Measurements from ENCODE around the gene LRRC27. TPM values are rescaled to one million over a fixed set of nuclear protein-coding genes. Genes with fewer than 3 reads are reported as not detected.
A peak's percentile ranks its signal among the peaks of the same experiment; 100 is the strongest.
"Not testable (repeated sequence)": the region's sequence is repeated elsewhere in the genome, so short reads cannot be mapped to it uniquely, and the experiment has no call there.

LRRC27 gene
- total RNA-seq, 2 experiments from 2014 or later = 2.5 to 2.8 TPM

DNA sequence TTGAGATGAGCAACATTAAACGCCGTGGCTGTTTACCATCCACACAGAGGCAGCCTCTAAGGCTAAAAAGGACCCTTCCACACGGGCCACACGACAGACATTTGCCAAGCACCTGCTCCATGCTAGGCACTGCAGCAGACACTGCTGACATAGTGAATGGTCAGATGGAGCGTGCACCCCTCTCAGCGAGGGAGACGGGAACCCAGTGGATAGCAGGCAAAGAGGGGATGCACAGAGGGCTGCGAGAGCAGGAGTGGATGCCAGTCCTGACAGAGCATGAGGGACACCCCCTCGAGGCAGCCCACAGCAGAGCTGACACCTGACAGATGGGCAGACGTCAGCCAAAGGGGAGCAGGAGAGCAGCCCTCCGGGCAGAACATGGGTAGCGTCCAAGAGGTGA, 18.7 kb upstream of the LRRC27 start:
- no peak for DNase-seq
- Mint-ChIP-seq H3K4me3 (no peak overlapping the region), H3K27me3 (peaks cover 3% of the 10 kb centered on the region), H3K9me3 (no peaks in the 10 kb centered on the region), H3K27ac (no peak overlapping the region), H3K36me3 (no peaks in the 10 kb centered on the region), H3K4me1 (ENCODE audit: low read depth) (peaks cover 8% of the 10 kb centered on the region)
- intact Hi-C loops (cut with micrococcal nuclease) = no loop called here
- ChIA-PET POLR2A (no interaction called here), CTCF (no interaction called here)

DNA sequence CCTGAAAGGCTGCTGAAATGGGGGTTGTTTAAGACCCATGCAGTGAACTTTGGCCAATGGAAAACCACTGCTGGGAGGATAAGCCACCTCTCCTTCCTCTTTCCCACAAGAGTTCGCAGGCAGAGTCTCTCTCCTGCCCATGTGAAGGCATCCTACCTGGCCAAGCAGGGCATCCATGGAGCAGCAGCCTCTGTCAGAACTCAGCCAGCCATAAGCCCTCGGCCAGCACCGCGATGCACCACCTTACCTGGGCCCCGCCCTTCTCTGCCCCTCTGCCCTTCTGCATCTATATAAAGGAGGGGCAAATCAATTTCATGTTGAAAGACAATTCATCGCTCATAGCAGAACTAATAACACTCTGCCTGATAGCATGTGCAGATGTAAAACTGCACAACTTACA, 18.1 kb upstream of the LRRC27 start:
- H3K27me3 Mint-ChIP-seq = peaks cover 3% of the 10 kb centered on the region
- DNase-seq = no peak
- ChIA-PET CTCF (no interaction called here), POLR2A (no interaction called here)
- H3K4me1 Mint-ChIP-seq (ENCODE audit: low read depth) = peaks cover 8% of the 10 kb centered on the region
- intact Hi-C loops (cut with micrococcal nuclease) = no loop called here
- no peak overlapping the region for H3K27ac Mint-ChIP-seq
- no peaks in the 10 kb centered on the region for H3K9me3 Mint-ChIP-seq
- H3K36me3 Mint-ChIP-seq = no peaks in the 10 kb centered on the region
- H3K4me3 Mint-ChIP-seq = no peak overlapping the region

DNA sequence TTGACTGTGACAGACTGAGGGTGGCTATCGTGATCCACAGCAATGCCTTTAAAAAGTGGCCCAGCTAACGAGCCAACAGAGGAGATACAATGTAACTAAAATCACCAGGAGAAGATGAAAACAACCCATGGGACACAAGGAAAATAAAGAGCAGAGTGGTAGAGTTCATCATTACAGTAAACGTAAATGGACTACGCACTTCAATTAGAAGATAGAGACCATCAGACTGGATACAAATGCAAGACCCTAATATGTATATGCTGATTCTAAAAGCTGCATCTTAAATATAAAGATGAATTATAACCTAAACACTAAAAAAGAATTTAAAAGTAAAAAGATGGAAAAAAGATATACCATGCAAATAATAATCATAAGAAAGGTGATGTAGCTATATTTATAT, 17.7 kb upstream of the LRRC27 start:
- POLR2A ChIA-PET = no interaction called here
- CTCF ChIA-PET = no interaction called here
- Mint-ChIP-seq H3K27me3 (peaks cover 3% of the 10 kb centered on the region), H3K36me3 (no peaks in the 10 kb centered on the region), H3K27ac (no peak overlapping the region), H3K4me1 (ENCODE audit: low read depth) (peaks cover 9% of the 10 kb centered on the region), H3K9me3 (no peaks in the 10 kb centered on the region), H3K4me3 (no peak overlapping the region)
- intact Hi-C loops (cut with micrococcal nuclease) = no loop called here
- no peak for DNase-seq

DNA sequence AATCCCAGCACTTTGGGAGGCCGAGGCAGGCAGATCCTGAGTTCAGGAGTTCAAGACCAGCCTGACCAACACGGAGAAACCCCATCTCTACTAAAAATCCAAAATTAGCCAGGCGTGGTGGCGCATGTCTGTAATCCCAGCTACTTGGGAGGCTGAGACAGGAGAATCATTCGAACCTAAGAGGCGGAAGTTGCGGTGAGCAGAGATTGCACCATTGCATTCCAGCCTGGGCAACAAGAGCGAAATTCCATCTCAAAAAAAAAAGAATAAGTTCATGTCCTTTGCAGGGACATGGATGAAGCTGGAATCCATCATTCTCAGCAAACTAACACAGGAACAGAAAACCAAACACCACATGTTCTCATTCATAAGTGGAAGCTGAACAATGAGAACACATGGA, 17.1 kb upstream of the LRRC27 start:
- CTCF ChIA-PET; H3K9me3 Mint-ChIP-seq; H3K36me3 Mint-ChIP-seq; DNase-seq; H3K4me3 Mint-ChIP-seq; H3K27me3 Mint-ChIP-seq; intact Hi-C loops (cut with micrococcal nuclease); H3K27ac Mint-ChIP-seq: not testable (repeated sequence)
- POLR2A ChIA-PET = interaction anchor here (0.8 kb wide), 1 partner anchor 15 kb away, joined by 3 read pairs; no protein-coding TSS in a partner anchor
- peaks cover 14% of the 10 kb centered on the region for H3K4me1 Mint-ChIP-seq (ENCODE audit: low read depth)

DNA sequence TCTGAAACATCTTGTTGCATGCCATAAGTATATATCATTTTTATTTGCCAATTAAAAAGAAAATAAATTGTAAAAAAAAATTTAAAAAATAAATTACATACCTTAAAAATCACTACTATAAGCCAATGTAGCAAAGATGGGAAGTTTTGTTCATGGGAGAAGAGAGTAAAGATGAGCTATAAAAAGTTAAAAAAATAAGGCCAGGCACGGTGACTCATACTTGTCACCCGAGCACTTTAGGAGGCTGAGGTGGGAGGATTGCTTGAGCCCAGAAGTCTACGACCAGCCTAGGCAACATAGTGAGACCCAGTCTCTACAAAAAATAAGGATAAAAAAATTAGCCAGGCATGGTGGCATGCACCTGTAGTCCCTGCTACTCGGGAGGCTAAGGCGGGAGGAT, 15.9 kb upstream of the LRRC27 start:
- no peak for DNase-seq
- Mint-ChIP-seq H3K27ac (no peak overlapping the region), H3K4me3 (no peak overlapping the region), H3K36me3 (no peaks in the 10 kb centered on the region), H3K9me3 (no peaks in the 10 kb centered on the region), H3K4me1 (ENCODE audit: low read depth) (peaks cover 18% of the 10 kb centered on the region), H3K27me3 (no peaks in the 10 kb centered on the region)
- intact Hi-C loops (cut with micrococcal nuclease) = no loop called here
- ChIA-PET CTCF (no interaction called here), POLR2A (no interaction called here)

DNA sequence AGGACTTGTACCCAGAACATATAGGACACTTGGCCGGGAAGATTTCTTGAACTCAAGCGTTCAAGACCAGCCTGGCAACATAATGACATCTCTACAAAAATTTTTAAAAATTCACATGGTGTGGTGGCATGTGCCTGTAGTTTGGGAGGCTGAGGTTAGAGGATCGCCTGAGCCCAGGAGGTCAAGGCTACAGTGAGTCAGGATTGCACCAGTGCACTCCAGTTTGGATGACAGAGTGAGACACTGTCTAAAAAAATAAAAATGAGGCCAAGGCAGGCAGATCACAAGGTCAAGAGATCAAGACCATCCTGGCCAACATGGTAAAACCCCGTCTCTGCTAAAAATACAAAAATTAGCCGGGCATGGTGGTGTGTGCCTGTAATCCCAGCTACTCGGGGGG, 14.5 kb upstream of the LRRC27 start:
- H3K36me3 Mint-ChIP-seq; POLR2A ChIA-PET; H3K27me3 Mint-ChIP-seq; H3K4me3 Mint-ChIP-seq; intact Hi-C loops (cut with micrococcal nuclease); DNase-seq; H3K9me3 Mint-ChIP-seq; CTCF ChIA-PET; H3K27ac Mint-ChIP-seq: not testable (repeated sequence)
- H3K4me1 Mint-ChIP-seq (ENCODE audit: low read depth) = peaks cover 17% of the 10 kb centered on the region

DNA sequence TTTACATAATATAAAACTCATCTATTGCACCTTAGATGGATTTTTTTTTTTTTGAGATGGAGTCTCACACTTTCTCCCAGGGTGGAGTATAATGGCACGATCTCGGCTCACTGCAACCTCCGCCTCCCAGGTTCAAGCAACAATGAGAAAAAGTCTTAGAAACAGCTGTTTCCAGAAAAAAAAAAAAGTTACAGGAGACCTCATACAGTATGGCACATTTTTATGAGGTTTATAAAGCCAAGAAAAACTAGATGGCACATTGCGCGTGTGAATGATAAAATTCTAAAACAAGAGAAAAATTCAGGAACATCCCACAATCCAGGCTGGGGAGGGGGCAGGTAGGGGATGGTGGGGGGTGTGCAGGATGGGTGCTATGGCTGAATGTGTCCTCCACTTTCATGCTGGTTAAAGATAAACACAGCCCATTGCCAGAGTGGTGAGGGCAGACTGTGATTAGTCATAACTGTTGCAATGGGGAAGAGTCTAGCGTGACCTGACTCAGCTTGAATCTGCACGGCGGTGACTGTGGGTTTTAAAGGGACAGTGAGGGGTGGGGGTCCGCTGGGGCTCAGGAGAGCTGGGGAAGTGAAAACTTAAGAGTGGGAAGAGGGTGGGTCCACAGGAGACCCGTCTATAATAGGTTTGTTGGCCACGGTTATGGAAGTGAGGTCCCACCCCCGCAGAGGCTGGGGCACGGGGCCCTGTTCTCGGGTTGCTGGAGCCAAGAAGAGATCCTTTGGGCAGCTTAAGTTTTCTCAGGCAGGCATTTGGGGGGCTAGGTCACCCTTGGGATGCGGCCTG, 11.9 kb upstream of the LRRC27 start:
- ChIA-PET POLR2A (no interaction called here), CTCF (no interaction called here)
- peaks cover 22% of the 10 kb centered on the region for H3K4me1 Mint-ChIP-seq (ENCODE audit: low read depth)
- no peaks in the 10 kb centered on the region for H3K9me3 Mint-ChIP-seq
- H3K36me3 Mint-ChIP-seq = peaks cover 6% of the 10 kb centered on the region
- peak overlapping the region; percentile 18 for H3K27ac Mint-ChIP-seq
- H3K4me3 Mint-ChIP-seq = peak overlapping the region; percentile 1
- DNase-seq = peak; percentile 79
- no peaks in the 10 kb centered on the region for H3K27me3 Mint-ChIP-seq
- intact Hi-C loops (cut with micrococcal nuclease) = loop anchor here (1.0 to 5.0 kb wide), 2 partner anchors 12 to 338 kb away; partner anchors contain the start of gene BNIP3

DNA sequence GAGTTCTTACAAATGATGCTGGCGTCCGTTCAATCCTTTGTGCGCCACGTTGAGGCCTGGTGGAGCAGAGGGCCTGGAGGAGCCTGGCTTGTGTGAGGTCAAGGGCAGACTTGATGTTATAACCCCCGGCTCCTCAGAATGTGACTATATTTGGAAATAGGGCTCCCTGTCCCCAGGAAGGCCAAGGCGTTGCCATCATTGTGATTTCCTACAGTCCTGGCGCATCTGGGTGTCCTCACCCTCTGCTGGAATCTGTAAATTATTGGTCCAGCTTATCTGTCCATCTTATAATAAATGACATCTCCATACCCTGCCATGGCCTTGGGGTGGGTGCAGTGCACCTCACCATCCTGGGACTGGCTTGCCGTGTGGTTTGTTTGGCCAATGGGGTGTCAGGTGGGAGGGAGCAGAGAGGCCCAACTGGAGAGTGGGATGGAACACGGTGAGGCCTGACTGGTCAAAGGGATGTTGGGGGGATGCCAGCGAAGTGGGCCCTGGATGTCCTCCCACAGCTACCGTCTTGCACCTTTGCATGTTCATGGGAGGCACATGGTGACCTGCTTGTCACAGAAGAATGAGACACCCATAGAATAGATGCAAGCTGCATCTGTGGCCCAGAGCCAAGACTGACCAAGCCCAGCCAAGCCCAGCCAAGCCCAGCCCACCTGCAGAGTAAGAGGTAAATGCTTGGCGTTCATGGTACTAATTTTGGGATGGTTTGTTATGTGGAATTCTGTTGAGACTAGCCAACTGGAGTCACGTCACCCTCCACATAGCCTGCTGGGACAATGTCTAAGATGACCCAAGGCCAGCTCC, 11.1 kb upstream of the LRRC27 start:
- ChIA-PET POLR2A (no interaction called here), CTCF (no interaction called here)
- Mint-ChIP-seq H3K27me3 (no peaks in the 10 kb centered on the region), H3K4me1 (ENCODE audit: low read depth) (peaks cover 24% of the 10 kb centered on the region), H3K4me3 (no peak overlapping the region), H3K36me3 (peaks cover 6% of the 10 kb centered on the region), H3K9me3 (no peaks in the 10 kb centered on the region), H3K27ac (no peak overlapping the region)
- intact Hi-C loops (cut with micrococcal nuclease) = loop anchor here (1.0 to 5.0 kb wide), 2 partner anchors 13 to 339 kb away; partner anchors contain the start of gene BNIP3
- no peak for DNase-seq

DNA sequence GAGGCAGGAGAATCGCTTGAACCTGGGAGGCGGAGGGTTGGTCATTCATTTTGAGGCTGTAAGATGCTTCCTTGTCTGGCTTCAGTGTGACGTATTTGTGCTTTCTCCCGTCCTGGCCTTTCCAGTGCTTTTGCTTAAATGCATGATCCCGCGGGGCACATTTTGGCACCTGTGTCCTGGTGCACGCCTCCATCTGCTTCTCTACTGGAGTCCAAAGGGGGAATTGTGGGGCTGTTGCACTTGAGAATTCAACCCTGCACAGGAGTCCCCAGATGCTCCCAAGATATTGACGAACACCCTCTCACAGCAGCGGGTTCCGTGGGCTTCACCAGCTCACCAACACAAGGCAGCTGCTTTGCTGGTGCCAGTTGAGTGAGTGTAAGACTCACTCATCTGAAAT, 10.3 kb upstream of the LRRC27 start:
- Mint-ChIP-seq H3K27me3 (no peaks in the 10 kb centered on the region), H3K27ac (no peak overlapping the region), H3K36me3 (peaks cover 9% of the 10 kb centered on the region), H3K4me1 (ENCODE audit: low read depth) (peaks cover 31% of the 10 kb centered on the region), H3K4me3 (no peak overlapping the region), H3K9me3 (no peaks in the 10 kb centered on the region)
- intact Hi-C loops (cut with micrococcal nuclease) = loop anchor here (5.0 kb wide), 1 partner anchor 339 kb away; the partner anchor contains the start of gene BNIP3
- CTCF ChIA-PET = no interaction called here
- POLR2A ChIA-PET = no interaction called here
- no peak for DNase-seq

DNA sequence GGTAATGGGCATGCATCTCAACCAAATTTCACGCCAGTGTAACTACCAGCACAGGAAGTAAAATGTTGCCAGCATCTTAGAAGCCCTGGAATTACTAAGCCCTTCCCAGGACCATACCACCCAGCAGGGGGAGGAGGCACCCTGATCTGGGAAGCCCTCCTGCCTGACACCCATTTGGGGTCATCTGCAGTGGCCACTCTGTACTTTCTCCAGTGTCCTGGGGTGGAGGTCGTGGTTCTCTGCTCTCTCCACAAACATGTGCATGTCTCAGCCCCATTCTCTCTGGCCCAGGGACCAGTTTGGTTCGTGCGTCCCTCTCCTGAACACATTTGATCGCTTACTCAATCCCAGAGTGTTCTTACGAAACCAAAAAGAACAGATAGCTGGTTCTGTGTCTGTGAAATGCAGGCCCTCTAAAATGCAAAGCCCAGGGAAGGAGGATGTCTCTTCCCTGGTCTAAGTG, 9.4 kb upstream of the LRRC27 start:
- ChIA-PET POLR2A (no interaction called here), CTCF (no interaction called here)
- Mint-ChIP-seq H3K9me3 (peaks cover 2% of the 10 kb centered on the region), H3K27ac (no peak overlapping the region), H3K4me1 (ENCODE audit: low read depth) (peaks cover 37% of the 10 kb centered on the region), H3K4me3 (no peak overlapping the region), H3K36me3 (peaks cover 14% of the 10 kb centered on the region), H3K27me3 (no peaks in the 10 kb centered on the region)
- no peak for DNase-seq
- intact Hi-C loops (cut with micrococcal nuclease) = loop anchor here (5.0 kb wide), 1 partner anchor 340 kb away; the partner anchor contains the start of gene BNIP3

DNA sequence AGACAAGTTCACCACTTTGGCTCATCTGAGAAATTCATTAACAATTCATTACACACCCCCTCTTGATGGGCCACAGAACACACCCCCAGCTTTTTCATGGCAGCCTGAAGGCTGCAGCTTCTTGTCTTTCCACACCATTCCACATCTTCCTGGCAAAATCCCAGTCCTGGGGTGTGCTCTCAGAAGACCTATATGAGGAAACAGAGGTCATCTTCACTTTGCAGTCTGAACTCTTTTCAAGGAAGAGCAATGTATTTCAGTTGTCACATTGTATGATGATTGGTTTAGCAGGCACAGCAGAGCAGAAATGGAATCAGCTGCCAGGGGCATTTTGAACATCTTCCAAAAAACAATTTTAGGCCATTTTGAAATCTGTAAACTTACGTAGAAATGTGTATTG, 7.8 kb upstream of the LRRC27 start:
- Mint-ChIP-seq H3K9me3 (peaks cover 2% of the 10 kb centered on the region), H3K27ac (no peak overlapping the region), H3K27me3 (no peaks in the 10 kb centered on the region), H3K4me1 (ENCODE audit: low read depth) (peaks cover 51% of the 10 kb centered on the region), H3K36me3 (peaks cover 27% of the 10 kb centered on the region), H3K4me3 (no peak overlapping the region)
- CTCF ChIA-PET = interaction anchor here (0.7 kb wide), 1 partner anchor 123 kb away, joined by 3 read pairs; no protein-coding TSS in a partner anchor
- POLR2A ChIA-PET = no interaction called here
- DNase-seq = no peak
- intact Hi-C loops (cut with micrococcal nuclease) = loop anchor here (5.0 kb wide), 1 partner anchor 342 kb away; the partner anchor contains the start of gene BNIP3

DNA sequence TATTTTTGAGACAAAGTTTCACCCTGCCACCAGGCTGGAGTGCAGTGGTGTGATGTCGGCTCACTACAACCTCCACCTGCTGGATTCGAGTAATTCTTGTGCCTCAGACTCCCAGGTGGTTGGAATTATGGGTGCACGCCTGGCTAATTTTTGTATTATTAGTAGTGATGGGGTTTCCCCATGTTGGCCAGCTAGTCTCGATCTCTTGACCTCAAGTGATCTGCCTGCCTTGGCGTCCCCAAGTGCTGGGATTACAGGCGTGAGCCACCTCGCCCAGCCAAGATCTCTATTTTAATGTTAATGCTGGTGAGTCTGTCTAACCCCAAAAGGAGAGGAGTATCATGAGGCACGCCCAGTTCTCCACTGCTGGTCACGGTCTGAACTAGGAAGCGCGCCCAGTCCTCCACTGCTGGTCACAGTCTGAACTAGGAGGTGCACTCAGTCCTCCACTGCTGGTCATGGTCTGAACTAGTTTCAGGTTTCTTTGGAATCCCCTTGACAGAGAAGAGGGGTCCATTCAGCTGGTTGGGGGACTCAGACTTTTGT, 5.6 kb upstream of the LRRC27 start:
- Mint-ChIP-seq H3K36me3 (peaks cover 40% of the 10 kb centered on the region), H3K27me3 (no peaks in the 10 kb centered on the region), H3K9me3 (peaks cover 2% of the 10 kb centered on the region), H3K4me3 (no peak overlapping the region), H3K27ac (no peak overlapping the region), H3K4me1 (ENCODE audit: low read depth) (peaks cover 49% of the 10 kb centered on the region)
- CTCF ChIA-PET = no interaction called here
- POLR2A ChIA-PET = no interaction called here
- intact Hi-C loops (cut with micrococcal nuclease) = no loop called here
- DNase-seq = no peak

Data from activated CD4-positive, alpha-beta memory T cell treated with anti-CD3 and anti-CD28 coated beads for 36 hours (primary cell).